Measurements from ENCODE around the gene TSPAN10.

The TSPAN10 gene

GRCh38 chr17:81635431-81635830 lies 1.6 kb upstream of the TSPAN10 start:
- no peak for DNase-seq (ENCODE audit: low read depth)

- DNase-seq (ENCODE audit: low read depth), result no peak
Measured at GRCh38 chr17:81635973-81636504, 957 bp upstream of the TSPAN10 start.

GRCh38 chr17:81638683-81639082 lies 1.7 kb downstream of the TSPAN10 start:
- no peak for DNase-seq (ENCODE audit: low read depth)

GRCh38 chr17:81640011-81640410 lies 3.0 kb downstream of the TSPAN10 start:
- no peak for DNase-seq (ENCODE audit: low read depth)

- no peak for DNase-seq (ENCODE audit: low read depth)
Measured at GRCh38 chr17:81641825-81642489, 5.0 kb downstream of the TSPAN10 start.

GRCh38 chr17:81644496-81644895 lies 7.5 kb downstream of the TSPAN10 start:
- no peak for DNase-seq (ENCODE audit: low read depth)

- no peak for DNase-seq (ENCODE audit: low read depth)
Measured at GRCh38 chr17:81644976-81645952, 8.3 kb downstream of the TSPAN10 start.

- DNase-seq (ENCODE audit: low read depth), result no peak
Measured at GRCh38 chr17:81646869-81647600, 10.0 kb downstream of the TSPAN10 start.

- DNase-seq (ENCODE audit: low read depth), result no peak
Measured at GRCh38 chr17:81647640-81648012, 10.6 kb downstream of the TSPAN10 start.

GRCh38 chr17:81648013-81648706 lies 11.2 kb downstream of the TSPAN10 start:
- DNase-seq (ENCODE audit: low read depth), result no peak

- no peak for DNase-seq (ENCODE audit: low read depth)
Measured at GRCh38 chr17:81648707-81649085, 11.7 kb downstream of the TSPAN10 start.

GRCh38 chr17:81650951-81651350 lies 14.0 kb downstream of the TSPAN10 start:
- DNase-seq (ENCODE audit: low read depth), result no peak

- DNase-seq (ENCODE audit: low read depth), result no peak
Measured at GRCh38 chr17:81651692-81652091, 14.7 kb downstream of the TSPAN10 start.

GRCh38 chr17:81652906-81653771 lies 16.1 kb downstream of the TSPAN10 start:
- no peak for DNase-seq (ENCODE audit: low read depth)

GRCh38 chr17:81655378-81656117 lies 18.6 kb downstream of the TSPAN10 start:
- no peak for DNase-seq (ENCODE audit: low read depth)

GRCh38 chr17:81656118-81656743 lies 19.2 kb downstream of the TSPAN10 start, which contains the start of gene PDE6G:
Gene PDE6G, minus strand, starts transcription at chr17:81656542. Its CDS starts 3,237 bp downstream, at chr17:81653305.
- DNase-seq (ENCODE audit: low read depth), result no peak

GRCh38 chr17:81656835-81657234 lies 19.8 kb downstream of the TSPAN10 start:
- no peak for DNase-seq (ENCODE audit: low read depth)

GRCh38 chr17:81659038-81659437 lies 22.0 kb downstream of the TSPAN10 start:
- DNase-seq (ENCODE audit: low read depth), result no peak

GRCh38 chr17:81660441-81660840 lies 23.4 kb downstream of the TSPAN10 start:
- DNase-seq (ENCODE audit: low read depth), result no peak

Measured in stimulated activated CD8-positive, alpha-beta memory T cell treated with anti-CD3 and anti-CD28 coated beads, Interleukin-7, amount 100 ng/mL, for 24 hours (primary cell).